ENCODE results near the gene HK1.
"Not testable (repeated sequence)": the region's sequence is repeated elsewhere in the genome, so short reads cannot be mapped to it uniquely, and the experiment has no call there.

The HK1 gene

DNA sequence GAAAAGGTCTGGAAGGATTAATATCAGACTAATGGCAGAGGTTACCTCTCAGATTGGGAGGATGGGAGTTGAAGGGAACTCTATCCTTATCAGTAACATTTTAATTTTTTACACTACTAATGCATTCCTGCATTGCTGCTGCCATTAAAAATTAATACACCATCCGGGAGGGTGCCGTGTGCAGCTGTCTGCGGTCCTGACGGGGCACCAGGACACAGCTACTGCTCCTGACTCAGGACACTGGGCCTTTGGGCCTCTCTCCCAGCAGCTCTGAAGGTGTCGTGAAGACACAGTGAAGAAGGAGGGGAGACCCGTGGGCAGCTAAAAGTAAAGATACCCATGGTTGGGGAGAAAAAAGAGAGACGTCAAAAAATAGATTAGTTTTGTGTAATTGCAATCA lies 23.4 kb upstream of the HK1 start:
- DNase-seq (ENCODE audit: low read depth in 3 of 3), result no peak

DNA sequence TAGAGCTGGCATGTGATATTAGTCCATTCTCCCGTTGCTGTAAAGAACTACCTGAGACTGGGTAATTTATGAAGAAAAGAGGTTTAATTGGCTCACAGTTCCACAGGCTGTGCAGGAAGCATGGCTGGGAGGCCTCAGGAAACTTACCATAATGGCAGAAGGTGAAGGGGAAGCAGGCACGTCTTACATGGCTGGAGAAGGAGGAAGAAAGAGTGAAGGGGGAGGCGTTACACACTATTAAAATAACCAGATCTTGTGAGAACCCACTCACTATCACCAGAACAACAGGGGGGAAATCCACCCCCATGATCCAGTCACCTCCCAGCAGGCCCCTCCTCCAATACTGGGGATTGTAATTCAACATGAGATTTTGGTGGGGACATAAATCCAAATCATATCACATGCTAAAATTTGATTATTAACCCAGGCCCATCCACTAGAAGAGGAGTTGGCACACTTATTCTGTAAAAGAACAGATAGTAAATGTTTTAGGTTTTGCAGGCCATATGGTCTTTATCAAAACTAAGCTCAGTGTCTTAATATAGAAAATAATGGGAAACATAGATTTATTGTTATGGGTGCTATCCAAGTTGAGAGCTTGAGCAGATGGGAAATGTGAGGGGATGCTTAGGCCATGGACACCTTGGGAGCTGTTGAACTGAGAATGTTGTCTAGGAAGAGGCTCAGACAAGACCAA lies 18.6 kb upstream of the HK1 start:
- DNase-seq (ENCODE audit: low read depth in 3 of 3), result no peak

DNA sequence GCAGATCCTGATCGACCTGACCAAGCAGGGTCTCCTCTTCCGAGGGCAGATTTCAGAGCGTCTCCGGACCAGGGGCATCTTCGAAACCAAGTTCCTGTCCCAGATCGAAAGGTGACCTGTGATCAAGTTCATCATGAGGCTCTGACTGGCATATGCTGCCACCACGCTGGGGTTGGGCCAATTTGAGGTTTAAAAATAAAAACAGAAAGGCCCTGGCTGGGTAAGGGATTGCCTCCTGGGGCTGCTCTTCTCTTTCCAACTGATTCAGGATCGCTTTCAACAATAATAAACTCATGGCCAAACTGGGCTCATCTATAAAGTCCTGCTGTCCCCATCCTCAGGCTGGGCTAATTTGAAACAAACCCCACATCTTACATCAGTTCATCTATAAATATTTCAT lies 17.1 kb upstream of the HK1 start:
- DNase-seq (ENCODE audit: low read depth in 3 of 3), result no peak

DNA sequence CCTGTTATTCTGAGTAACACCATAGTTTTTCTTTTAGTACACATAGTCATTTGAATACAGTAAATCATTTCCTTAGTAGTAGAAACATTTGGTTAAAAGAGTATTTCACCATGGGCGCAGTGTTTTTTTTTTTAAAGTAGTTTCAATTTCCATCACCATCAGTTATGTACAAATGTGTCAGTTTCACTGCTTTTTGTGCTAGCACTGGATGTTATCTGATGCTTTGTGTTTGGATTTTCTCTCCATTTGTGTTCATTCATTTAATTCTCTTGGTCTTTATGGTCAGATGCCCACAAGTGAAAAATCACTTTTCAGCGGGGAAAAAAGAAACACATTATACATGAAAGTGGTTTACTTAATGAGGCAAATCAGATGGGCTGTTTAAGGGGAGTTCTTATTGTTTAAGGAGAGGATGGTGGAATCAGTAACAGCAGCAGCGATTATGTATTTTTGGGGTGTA lies 16.0 kb upstream of the HK1 start:
- DNase-seq (ENCODE audit: low read depth in 3 of 3), result no peak

DNA sequence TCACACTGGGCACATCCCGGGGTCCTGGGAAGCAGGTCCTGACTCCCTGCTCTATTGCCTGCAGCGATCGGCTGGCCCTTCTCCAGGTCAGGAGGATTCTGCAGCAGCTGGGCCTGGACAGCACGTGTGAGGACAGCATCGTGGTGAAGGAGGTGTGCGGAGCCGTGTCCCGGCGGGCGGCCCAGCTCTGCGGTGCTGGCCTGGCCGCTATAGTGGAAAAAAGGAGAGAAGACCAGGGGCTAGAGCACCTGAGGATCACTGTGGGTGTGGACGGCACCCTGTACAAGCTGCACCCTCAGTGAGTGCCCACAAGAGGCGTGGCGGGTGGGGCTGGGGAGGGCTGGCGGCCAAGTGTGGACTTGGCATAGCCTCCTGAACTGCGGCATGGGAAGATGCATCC lies 12.8 kb upstream of the HK1 start:
- no peak for DNase-seq (ENCODE audit: low read depth in 3 of 3)

DNA sequence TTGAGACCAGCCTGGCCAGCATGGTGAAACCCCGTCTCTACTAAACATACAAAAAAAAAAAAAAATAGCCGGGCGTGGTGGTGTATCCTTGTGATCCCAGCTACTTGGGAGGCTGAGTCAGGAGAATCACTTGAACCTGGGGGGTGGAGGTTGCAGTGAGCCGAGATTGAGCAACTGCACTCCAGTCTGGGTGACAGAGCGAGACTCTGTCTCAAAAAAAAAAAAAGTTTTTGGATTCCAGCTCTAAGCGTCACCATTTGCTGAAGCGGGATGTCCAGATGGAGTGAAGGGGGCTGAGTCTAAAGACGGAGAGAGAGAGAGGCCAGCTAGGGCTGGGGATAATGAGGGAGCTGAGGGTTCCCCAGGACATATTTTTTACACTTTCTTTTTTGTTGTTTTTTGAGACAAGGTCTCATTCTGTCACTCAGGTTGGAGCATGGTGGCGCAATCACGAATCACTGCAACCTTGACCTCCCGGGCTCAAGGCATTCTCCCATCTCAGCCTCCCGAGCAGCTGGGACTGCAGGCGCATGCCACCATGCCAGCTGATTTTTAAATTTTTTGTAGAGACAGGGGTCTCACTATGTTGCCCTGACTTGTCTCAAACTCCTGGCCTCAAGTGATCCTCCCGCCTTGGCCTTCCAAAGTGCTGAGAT lies 9.4 kb upstream of the HK1 start:
- DNase-seq (ENCODE audit: low read depth in 3 of 3), result no peak

DNA sequence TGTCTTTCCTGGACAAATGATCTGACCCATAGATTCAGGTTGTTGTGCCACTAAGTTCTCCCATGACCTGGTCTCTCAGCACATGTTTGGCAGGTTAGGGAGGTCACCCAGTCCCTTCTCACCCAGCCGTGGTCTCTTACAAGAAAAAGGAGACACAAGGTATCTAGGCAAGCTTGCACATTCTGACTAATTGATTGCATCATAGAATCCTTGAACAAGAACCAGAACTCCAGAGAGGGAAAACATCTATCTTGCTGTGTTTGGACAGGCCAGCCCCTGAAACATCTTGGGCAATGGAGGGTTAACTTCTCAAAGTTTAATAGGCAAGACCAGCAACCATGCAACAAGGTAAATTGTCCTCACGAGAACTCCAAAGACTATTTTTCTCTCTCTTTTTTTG lies 8.5 kb upstream of the HK1 start:
- DNase-seq (ENCODE audit: low read depth in 3 of 3), result no peak

DNA sequence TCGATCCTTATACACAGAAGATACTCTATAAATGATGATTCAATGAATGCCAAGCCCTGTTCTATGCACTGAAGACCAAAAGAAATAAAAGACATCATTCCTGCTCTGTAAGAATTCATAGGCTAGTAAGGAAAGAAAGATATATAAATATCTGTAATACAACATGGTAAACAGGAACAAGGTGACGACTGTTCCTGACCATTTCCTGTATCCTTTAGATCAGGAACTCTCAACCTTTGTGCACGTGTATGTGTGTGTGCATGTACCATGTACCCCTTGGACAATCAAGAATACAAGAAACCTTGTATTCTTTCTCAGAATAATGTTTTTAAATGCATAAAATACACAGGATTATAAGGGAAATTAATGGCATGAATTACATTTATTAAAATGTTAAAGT lies 7.3 kb upstream of the HK1 start:
- no peak for DNase-seq (ENCODE audit: low read depth in 3 of 3)

DNA sequence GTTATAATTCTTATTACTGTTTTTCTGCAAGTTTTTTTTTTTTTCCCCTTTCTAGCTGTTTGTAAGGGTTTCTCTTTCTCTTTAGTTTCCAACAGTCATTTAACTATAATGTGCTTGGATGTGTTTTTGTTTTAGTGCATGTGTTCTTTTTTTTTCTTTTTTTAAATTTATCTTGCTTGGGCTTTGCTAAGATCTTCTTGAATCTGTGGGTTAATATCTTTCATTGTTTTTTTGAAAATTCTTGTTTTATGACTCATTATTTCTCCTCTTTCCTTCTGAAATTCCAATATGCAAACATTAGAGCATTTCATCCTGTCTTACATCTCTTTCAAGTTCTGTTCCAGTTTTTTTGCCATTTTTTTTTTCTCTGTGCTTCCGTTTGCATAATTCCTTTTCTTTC lies 5.7 kb upstream of the HK1 start:
- no peak for DNase-seq (ENCODE audit: low read depth in 3 of 3)

DNA sequence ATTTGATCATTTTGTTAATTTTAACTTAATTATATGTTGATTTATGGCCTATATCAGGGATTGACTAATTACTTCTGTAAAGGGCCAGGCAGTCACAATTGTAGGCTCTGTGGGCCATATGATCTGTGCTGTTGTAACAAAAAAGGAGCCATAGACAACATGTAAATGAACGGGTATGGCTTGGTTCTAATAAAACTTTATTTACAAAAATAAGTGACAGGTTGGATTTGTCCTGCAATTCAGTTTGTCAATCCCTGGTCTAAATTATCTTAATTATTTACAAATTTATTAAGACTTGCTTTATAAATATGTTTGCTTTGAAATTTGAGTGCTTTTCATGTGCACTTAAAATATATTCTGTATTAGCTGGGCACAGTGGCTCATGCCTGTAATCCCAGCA lies 2.9 kb upstream of the HK1 start:
- no peak for DNase-seq (ENCODE audit: low read depth in 3 of 3)

DNA sequence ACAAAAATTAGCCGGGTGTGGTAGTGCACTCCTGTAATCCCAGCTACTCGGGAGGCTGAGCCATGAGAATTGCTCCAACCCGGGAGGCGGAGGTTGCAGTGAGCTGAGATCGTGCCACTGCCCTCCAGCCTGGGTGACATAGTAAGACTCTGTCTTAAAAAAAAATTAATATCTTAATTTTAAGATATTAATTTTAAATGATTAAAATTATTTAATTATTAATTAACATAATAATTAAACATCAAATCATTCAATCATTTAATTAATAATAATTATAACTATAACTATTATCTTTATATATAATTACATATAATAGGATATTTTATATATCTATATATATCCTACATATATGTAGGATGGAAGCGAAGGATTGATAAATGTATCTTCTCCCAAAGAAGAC lies 1.8 kb upstream of the HK1 start:
- no peak for DNase-seq (ENCODE audit: low read depth in 3 of 3)

DNA sequence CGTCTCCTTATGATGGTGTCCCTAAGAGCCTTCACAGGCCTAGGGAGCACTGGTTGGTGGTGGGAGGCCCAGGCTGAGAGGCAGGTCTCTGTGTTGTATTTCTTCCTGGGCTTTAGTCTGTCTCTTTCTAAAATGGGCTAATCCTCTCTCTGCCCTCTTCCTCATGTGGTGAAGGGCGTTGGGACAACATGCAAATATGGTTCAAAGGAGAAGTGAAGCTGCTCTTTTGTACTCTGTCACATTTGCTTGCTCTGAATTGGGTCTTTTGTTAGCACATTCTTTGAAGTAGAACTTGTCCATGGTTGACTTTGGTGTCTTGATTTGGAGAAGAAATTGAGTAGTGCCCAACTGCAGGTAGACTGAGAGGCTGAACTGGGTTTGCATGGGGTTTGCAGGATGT lies 814 bp downstream of the HK1 start:
- DNase-seq (ENCODE audit: low read depth in 3 of 3), result no peak

DNA sequence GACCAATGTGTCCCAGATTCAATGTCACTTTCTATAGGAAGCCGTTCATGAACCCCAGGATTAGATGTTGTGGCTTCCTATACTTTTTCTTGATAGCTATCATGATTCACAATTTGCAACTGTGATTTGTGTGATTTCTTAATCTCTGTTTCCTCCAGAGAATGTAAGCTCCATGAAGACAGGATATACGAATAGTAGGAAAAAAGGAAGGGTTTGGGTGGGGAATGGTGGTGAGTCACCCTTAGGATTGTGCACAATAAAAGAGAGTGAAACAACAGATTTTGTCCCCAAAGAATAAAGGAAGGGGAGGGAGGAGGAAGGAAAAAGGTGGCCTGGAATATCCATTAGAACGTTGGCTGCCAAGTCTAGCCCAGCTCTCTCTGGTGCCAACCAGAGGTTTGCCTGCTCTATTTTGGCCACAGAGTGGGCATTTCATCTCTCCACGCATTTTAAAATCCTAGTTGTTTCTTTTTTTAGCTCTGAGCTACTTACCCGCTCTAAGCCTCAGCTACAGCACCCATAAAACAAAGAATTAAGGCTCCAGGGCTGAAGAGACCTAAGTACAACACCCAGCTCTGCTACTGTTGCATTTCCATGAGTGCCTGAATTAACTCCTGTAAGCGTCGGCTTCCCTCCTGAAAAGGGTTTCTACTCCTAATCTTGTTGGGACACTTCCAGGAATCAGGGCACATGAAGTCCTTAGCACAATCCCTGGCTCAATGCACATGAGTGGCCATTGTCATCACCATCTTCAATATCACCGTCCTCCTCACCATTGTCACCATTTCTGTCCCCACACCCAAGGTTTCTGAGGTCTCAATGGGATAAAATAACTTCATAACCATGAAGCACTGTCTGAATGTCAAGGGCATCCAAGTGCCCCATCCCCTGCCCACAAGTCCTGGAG lies 3.5 kb downstream of the HK1 start:
- DNase-seq (ENCODE audit: low read depth in 3 of 3), result no peak

DNA sequence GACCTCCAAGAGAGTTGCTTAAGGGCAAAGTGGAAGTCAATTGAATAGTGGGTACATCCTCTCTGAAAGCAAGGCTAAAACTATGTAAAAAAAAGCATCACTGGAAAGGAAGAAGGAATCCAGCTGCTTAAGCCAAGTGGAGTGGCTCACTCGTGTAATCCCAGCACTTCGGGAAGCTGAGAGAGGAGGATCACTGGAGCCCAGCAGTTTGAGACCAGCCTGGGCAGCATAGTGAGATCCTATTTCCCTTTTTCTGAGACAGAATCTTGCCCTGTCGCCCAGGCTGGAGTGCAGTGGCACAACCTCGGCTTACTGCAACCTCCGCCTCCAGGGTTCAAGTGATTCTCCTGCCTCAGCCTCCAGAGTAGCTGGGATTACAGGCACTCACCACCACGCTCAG lies 6.1 kb downstream of the HK1 start:
- DNase-seq (ENCODE audit: low read depth in 3 of 3), result not testable (repeated sequence)

DNA sequence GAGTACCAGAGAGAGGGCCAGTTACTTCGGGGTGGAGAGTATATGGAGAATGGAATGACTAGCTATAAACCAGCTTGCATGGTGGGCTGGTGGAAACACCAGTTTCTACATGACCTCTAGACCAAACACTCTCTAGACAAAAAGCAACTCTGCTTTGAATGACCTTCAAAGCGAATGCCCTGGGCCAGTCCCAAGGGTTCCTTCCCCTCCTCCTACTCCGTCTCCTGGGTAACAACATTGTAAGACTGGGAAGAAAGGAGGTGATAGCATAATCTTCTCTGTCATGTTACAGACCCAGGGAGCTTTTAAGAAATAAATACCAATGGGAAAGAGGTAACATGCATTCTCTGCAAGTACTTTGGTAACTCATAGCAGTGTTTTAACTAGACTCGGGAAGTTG lies 7.4 kb downstream of the HK1 start:
- DNase-seq (ENCODE audit: low read depth in 3 of 3), result no peak

DNA sequence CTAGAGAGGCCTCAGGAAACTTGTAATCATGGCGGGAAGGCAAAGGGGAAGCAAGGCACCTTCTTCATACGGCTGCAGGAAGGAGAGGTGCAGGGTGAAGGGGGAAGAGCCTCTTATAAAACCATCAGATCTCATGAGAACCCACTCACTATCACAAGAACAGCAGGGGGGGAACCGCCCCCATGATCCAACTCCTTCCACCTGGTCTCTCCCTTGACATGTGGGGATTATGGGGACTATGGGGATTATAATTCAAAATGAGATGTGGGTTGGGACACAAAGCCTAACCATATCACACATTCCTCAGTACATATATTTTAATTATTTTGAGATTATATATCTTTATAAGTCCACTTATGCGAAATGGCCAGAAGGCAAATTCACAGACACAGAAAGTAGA lies 8.9 kb downstream of the HK1 start:
- no peak for DNase-seq (ENCODE audit: low read depth in 3 of 3)

DNA sequence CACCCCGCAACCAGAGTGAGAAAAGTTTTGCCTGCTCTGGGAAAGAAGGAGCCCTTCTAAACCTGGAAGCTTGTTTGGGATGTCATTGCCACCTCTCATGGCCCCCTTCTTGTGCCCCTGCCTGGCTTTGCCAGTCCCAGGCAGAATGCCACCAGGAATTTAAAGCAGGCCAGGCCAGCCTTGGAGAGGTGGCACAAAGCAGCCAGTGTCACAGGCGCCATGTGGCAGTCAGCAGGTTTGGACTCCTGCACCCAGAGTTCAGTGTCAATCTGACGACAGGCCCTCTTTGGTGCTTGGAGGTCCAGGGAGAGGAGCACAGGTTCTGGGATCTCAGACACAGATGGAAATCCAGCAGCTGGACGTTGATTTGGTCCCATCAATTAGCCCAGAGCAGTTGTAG lies 12.7 kb downstream of the HK1 start:
- no peak for DNase-seq (ENCODE audit: low read depth in 3 of 3)

DNA sequence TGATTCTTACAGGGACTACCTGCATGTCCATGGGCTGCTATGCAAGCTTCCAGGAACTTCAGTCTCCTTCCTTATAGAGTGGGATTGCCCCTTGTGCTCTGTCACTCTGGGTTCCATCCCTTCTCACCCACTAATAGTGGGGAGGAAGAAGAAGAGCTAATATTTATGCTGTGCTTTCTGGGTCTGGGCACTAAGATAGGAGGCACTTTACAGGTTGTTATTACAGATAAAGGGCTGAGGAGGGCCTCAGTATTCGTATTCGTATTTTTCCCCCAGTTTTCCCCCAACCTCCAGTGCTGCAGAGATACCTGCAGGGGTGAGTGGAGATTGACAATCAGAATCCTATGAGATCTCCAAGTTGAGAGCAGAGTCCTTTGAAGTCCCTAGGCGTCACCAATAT lies 14.2 kb downstream of the HK1 start:
- DNase-seq (ENCODE audit: low read depth in 3 of 3), result no peak

DNA sequence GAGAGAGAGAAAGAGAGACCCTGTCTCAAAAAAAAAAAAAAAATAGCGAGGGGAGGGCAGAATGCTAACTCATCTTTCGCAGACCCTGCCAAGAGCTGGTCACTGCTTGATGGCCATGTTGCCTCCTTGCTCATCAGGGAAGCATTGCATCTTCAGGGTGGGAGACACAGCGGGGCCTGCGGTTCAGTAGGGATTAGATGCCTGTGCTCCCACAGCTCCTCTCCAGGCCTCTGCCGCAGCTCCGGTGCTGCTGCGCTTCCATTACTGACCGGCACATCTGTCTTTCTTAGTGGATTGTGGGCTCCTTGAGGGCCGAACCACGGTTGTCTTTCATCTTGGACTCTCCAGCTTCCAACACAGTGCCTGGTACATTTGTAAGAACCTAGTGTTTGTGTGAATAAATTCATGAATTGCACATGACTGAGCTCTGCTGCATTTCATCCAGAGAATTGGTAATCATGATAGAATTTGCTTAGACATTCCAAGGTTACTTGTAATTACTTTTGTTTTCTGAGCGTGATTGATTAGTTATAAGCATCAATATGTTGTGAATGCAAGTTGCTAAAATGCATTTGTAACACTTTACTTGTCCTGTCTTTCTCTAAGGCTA lies 16.8 kb downstream of the HK1 start:
- no peak for DNase-seq (ENCODE audit: low read depth in 3 of 3)

DNA sequence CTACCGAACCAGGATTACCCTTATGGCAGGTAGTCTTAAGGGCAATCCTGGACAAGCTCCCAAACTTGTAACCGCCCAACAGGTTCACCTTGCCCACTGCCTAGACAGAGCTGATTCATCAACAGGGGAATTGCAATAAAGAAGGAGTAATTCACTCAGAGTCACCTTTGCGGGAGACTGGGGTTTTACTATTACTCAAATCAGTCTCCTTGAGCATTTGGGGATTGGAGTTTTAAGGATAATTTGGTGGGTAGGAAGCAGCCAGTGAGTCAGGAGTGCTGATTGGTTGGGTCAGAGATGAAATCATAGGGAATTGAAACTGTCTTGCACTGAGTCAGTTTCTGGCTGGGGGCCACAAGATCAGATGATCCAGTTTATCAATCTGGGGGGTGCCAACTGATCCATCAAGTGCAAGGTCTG lies 25.3 kb downstream of the HK1 start:
- no peak for DNase-seq (ENCODE audit: low read depth in 3 of 3)

DNA sequence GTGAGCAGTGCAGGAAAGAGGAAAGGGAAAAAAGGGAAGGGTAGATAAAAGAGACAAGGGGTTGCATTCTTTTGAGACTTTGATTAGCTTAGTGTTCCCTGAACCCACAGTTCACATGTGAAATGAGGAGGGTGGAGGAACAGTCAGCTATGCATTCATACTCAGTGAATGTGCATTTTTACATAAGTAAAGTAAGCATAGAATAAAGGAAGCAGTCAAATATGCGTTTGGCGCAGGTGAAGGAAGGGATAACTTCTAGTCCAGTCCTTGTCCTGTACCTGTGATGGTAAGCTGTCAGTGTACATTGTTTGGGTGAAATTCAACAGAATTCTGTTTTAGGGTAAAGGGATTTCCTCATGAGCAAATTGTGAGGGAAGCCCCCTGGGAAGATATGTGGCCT lies 28.1 kb downstream of the HK1 start:
- DNase-seq (ENCODE audit: low read depth in 3 of 3), result no peak

DNA sequence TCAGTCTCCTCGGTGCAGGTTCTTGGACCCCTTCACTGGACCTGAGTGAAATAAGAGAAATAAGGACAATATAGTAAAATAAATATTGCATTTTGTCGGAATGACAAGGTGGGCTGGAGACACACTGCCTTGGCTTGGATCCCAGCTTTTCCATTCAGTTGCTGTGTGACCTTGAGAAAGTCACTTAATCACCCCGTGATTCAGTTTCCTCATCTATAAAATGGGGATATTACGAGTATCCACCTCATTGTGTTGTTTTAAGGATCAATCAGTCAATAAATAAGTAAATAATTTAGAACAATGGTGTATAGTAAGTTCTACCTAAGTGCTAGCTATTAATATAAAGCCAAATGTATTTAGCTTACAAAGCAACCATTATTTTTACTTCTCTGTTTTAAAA lies 29.1 kb downstream of the HK1 start:
- no peak for DNase-seq (ENCODE audit: low read depth in 3 of 3)
